RKO (cell line): ENCODE results near the gene OAS2.

Experiments
- DNase-seq: peaks from one replicate; pipeline ENCODE4 v3.0.0-alpha.2; 2016; ENCODE audit warnings: low spot score

Gene OAS2

DNA sequence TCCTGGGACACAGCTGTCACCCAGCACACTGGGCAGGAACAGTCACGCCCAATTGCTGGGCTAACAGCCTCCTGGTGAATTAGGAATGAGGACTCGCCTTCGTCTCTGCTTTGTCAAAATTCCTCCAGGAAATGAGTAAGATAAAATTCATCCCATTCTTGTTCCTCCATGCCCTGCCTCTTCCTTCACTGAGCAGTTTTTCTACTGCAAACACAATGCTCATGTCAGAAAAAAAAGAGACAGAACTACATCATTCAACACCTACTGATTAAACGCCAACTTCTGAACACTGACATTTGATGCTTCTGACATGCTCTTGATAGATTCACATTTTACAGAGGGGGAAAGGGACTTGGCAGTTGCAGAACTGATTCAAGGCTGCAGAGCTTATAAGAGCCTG is 40.7 kb downstream of the OAS2 start:
- no peak for DNase-seq

DNA sequence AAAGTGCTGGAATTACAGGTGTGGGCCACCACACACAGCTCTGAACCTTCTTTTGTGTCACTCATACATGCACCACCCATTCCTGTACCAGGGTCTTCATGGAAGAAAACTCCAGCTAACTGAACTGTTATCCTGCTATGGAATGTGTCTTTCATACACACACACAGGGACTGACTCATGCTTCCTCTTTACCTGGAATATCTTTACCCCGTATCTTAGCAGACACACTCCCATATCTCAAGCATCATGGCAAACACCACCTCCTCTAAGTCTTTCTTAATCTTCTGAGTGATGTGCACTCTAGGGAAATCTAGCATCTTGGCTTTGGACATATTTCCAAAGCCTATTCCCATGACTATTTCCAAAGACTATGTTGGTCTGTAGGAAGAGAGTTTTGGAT is 43.2 kb downstream of the OAS2 start:
- DNase-seq, result no peak

DNA sequence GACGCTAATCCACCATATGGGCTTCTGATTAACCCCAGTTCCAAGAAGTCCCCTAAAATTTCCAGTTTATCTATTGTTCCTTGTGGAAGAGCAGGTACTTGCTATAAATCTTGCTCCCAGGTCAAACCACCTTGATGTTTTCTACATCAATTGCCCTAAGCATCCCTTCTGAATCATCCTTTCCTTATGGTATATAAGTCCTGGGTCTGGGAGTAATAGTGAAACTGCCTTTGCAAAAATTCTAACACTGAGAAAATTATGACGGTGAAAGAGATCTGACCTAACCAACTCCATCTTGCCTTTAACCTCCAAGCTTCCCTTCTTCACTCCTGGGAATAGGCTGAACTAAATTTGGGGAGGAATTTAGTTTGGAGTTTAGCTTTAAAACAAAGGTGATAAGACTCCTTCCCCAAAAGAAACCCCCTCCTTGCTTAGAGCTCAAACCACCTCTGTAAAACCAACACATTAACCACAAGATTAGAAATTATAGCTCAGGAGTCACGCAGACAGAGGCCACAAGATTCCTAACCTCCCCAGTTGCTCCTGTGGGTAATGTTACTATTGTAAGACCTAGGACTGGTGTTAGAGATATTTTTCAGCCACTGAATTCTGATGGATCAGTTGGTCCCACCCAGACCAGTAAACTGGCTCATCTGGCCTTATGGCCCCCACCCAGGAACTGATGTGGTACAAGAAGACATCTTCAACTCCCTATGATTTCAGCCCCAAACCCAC is 44.4 kb downstream of the OAS2 start:
- DNase-seq, result no peak

GRCh38 chr12:113027726-113028125 is 49.4 kb downstream of the OAS2 start:
- DNase-seq, result no peak

- DNase-seq, result peak; percentile 56
These were observed 52.7 kb downstream of the OAS2 start for GRCh38 chr12:113030875-113031525.

- DNase-seq, result peak; percentile 22
These were observed 61.7 kb downstream of the OAS2 start for GRCh38 chr12:113039911-113040445.

- DNase-seq, result peak; percentile 58
These were observed 62.4 kb downstream of the OAS2 start for GRCh38 chr12:113040722-113041171.

DNA sequence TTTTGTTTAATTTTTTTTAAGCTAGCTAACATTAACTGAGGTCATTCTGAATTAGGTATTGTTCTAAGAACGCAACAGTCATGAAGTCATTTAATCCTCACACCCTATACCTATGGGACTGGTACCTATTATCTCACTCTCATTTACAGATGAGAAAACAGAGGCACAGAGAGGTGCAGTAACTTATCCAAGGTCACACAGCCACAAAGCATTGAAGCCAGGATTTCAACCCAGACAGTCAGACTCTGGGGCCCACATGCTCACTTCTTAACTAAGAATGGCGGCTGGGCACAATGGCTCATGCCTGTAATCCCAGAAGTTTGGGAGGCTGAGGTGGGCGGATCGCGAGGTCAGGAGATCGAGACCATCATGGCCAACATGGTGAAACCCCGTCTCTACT is 63.2 kb downstream of the OAS2 start:
- DNase-seq, result no peak

GRCh38 chr12:113043240-113043639 is 64.9 kb downstream of the OAS2 start:
- DNase-seq, result no peak

DNA sequence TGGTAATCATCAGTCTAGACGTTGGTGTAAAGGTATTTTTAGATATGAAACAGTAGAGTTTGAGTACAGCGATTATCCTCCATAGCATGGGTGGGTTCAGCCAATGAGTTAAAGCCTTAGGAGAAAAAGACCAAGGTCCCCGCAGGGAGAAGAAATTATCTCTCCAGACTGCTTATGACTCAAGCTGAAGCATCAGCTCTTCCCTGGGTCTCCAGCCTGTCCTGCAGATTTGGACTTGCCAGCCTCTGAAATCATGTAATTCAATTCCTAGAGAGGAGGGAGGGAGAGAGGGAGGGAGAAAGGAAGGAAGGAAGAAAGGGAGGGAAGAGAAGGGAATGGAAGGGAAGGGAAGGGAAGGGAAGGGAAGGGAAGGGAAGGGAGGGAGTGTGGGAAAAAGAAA is 66.2 kb downstream of the OAS2 start:
- DNase-seq, result no peak

- DNase-seq, result peak; percentile 73
These were observed 70.4 kb downstream of the OAS2 start for GRCh38 chr12:113048716-113049127.

DNA sequence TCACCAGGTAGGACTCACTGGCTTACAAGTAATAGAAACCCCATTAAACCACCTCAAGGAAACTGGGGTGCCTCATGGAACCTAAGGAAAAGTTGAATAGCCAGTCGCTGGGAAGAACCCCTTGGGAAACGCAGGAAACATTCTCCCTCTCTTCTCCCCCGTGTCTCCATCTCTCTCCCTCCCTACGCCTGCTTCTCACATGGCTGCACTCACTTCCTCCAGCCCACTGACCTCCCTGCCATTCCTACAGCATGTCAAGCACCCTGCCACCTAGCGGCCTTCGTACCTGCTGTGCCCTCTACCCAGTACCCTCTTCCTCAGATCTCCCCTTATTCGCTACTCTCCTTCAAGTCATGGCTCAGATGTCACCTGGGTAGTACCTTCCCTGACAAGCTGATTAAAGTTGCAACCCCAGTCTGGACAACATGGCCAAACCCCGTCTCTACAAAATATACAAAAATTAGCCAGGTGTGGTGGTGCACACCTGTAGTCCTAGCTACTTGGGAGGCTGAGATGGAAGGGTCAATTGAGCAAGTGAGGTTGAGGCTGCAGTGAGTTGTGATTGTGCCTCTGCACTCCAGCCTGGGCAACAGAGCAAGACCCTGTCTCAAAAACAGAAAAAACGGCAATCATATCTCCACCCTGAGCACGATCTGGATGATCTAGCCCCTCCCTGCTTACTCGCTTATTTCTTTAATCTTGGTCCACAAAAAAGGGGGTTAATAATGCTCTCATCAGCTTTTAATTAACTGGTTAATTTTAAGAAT is 71.8 kb downstream of the OAS2 start:
- DNase-seq, result no peak

- no peak for DNase-seq
These were observed 72.5 kb downstream of the OAS2 start for GRCh38 chr12:113050795-113051194.

GRCh38 chr12:113051759-113052158 is 73.4 kb downstream of the OAS2 start:
- DNase-seq, result no peak

DNA sequence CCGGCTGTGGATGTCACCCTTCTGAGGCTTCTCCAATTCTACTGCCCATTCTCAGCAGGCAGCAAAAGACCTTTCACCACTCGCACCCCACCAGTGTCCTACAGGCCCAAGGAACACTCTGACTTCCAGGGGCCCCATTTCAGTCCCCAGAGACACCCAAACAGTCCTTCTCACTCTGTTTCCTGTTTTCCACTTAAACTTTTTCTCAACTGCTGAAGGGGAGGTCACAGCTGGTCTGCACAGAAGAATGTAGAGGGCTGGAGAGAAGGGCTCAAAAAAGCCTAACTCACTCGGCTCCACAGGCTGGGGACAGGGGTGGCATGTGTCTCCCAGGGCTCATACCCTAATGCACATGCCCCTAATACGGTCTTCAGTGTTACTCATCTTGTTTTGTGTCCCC is 74.0 kb downstream of the OAS2 start:
- DNase-seq, result no peak

DNA sequence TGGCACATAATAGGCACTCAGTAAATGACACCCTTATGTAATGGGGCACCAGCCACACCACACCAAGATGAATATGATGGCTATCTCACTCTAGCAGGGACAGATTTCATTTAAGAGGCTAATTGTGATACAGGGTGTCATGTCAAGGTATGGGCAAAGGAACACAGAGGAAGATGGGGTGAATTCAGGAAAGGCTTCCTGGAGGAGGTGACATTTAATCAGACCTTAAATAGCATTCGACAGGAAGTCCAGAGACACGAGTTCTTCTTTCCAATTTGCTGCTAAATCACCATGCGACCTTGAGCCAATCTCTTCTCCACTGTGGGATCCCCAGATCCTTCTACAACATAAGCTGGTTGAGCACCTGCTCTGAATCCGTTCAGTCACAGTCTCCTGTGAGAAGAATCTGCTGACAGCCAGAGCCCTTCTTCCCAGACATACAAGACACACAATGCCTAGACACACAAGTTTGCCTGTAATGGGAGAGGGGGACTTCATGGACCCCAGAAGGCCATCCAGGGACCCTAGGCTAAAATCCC is 76.7 kb downstream of the OAS2 start:
- DNase-seq, result no peak

- no peak for DNase-seq
These were observed 77.5 kb downstream of the OAS2 start for GRCh38 chr12:113055594-113056380.

- no peak for DNase-seq
These were observed 78.0 kb downstream of the OAS2 start for GRCh38 chr12:113056381-113056630.

DNA sequence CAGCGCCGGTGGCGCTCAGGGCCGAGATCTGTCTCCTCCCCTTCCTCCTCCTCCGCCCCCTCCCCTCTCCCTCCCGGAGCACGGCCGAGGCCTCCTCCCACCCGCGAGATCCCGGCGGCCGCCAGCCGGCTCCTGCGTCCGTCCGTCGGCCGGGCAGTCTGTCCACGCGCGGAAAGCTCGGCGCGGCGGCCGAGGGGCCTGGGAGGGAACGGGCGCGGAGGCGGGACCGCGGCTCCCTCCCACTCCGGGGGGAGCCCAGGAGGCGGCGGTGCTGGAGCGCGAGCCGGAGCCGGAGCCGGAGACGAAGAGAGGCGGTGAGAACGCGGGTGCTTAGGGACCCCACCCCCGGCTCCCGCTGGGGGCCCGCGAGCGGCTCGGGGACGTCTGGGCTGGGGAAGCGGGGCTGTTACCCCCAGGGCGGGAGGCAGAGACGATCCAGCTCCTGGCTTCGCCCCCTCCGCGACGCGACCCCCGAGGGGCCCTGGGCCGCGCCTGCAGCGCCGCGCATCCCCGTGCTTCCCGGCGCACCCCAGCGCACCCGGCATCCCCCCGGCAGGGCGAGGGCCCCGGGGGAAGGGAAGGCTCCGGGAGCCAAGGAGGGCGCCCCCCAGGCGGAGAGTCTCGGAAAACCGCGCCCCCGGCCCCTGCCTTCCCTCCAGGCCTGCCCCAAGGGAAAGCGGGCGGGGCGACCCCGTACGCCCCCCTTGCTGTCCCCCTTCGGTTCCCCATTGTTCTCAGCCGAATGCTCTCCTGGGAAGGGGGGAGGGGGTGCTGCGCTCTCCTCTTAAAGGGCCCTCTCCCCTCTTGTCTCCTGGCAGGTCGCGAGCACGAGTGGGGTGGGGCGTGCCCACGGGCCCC is 78.5 kb downstream of the OAS2 start, which contains the start of gene DTX1:
TSS of gene DTX1 (plus strand) at position 100 of the 858 bp plus-strand sequence. CDS start 1,463 bp downstream, outside the sequence.
- DNase-seq, result no peak

DNA sequence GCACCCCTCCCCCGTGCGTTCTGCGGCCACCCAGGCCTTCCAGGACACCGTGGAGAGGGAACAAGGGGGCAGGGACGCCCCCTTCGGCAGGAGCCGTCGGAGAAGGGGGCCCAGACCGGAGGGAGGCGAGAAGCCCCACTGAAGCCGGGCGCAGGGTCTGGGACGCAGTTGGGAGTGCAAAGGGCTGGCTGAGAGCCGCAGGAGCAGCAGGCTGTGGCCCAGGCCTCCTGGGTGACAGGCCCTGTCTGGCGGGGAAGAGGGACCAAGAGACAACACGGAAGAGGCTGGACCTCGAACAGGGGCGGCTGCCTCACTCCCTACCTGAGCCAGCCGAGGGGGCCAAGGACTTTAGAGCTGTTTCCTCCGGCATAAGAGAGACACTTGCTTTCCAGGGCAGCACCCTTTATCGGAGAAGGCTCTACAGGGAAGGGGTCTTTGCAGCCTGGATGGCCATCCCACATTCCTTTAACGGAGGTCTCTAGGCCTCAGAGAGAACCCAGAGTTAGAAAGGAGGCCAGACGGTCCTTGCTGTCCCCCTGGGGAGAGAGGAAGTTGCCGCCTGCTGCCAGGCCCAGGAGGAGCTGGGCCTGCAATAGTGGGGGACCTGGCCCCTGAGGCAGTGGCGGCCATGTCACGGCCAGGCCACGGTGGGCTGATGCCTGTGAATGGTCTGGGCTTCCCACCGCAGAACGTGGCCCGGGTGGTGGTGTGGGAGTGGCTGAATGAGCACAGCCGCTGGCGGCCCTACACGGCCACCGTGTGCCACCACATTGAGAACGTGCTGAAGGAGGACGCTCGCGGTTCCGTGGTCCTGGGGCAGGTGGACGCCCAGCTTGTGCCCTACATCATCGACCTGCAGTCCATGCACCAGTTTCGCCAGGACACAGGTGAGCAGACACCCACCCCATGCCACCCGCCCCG is 79.5 kb downstream of the OAS2 start:
- no peak for DNase-seq
